Testis (tissue), 2 donors: ENCODE results near the gene PRKN.

Experiments
- POLR2A ChIP-seq: fragments of 450-650 bp; IDR thresholded peaks from one replicate; pipeline ENCODE4 v1.6.1; 2017; ENCODE audit warnings: antibody characterized with exemption, mild to moderate bottlenecking, moderate library complexity
- TF ChIP-seq, protein P1 (sequence below), 3 experiments: fragments of 450-650 bp in 2 of 3; fragments of 200-600 bp in 1 of 3; sonication (generic) in 1 of 3; IDR thresholded peaks; one replicate each; pipeline ENCODE4 v1.5.1; 2016 to 2019; ENCODE audit warnings: antibody characterized with exemption in 3 of 3, mild to moderate bottlenecking in 2 of 3, moderate library complexity in 1 of 3

DNA sequence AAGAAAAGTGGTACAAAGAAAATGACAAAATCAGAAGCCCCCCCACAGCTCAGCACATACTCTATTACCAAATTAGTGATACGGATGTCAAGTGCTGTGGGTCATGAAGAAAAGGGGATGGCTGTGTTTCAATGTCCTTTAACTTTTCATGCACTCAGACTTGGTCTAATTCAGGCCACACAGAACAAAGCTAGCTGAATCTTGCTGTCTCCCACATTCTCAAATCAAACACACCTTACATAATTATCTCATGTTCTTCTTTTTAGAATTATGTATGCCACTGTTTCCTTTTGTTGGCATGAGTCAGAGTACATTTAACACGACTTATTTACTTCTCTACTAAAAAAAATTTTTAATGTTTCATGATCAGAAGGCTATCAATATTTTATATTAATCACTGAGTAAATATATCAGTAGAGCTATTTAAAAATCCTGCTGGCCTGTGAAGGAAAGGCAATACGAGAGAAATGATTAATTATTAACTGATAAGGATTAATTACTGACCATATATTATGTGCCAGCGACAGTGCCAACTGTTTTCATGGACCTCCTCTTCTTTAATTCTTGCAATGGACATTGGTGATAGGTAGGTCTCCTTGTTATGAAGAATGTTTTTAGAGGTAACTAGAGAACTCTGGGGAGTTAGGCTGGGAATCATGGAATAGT, 857.2 kb downstream of the PRKN start:
- TF ChIP-seq, protein P1, sequence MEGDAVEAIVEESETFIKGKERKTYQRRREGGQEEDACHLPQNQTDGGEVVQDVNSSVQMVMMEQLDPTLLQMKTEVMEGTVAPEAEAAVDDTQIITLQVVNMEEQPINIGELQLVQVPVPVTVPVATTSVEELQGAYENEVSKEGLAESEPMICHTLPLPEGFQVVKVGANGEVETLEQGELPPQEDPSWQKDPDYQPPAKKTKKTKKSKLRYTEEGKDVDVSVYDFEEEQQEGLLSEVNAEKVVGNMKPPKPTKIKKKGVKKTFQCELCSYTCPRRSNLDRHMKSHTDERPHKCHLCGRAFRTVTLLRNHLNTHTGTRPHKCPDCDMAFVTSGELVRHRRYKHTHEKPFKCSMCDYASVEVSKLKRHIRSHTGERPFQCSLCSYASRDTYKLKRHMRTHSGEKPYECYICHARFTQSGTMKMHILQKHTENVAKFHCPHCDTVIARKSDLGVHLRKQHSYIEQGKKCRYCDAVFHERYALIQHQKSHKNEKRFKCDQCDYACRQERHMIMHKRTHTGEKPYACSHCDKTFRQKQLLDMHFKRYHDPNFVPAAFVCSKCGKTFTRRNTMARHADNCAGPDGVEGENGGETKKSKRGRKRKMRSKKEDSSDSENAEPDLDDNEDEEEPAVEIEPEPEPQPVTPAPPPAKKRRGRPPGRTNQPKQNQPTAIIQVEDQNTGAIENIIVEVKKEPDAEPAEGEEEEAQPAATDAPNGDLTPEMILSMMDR (IDR thresholded peaks at IDR 0.05): no peak
- TF ChIP-seq POLR2A: no peak
